Measurements from ENCODE around the gene CADM2. TPM values are rescaled to one million over a fixed set of nuclear protein-coding genes. Genes with fewer than 3 reads are reported as not detected.

CADM2 gene
- total RNA-seq, 1 donor from 2014 or later: 6.8 TPM

DNA sequence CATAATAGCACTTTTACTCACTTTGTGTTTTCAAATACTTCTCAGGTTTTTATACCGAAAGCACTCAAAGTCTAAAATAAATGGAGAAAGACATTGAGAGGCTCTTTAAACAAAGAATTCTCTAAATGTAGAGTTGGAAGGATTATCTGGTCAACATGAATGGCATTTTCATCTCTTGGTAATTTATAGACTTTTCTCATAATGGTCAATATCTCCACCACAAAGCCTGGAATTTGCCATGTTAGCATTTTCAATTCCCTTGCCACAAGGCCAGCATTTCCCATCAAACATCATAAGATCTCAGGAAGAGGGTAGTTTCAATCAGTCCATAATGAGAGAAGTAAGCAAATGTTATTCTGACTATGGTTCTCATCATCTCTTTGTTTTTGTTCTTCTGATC is 293.0 kb downstream of the CADM2 start:
- no peaks in the 10 kb centered on the region for H3K79me2 ChIP-seq (ENCODE audit: low read depth)
- no peak overlapping the region for H3K27ac ChIP-seq
- Mint-ChIP-seq H3K9me3 (no peaks in the 10 kb centered on the region), H3K36me3 (no peaks in the 10 kb centered on the region), H3K27me3 (ENCODE audit: insufficient read depth, low read depth) (no peaks in the 10 kb centered on the region), H3K27ac (no peak overlapping the region), H3K4me1 (no peaks in the 10 kb centered on the region), H3K4me3 (no peak overlapping the region)
- no peak overlapping the region for H3K4me2 ChIP-seq
- no peaks in the 10 kb centered on the region for H4K20me1 ChIP-seq (ENCODE audit: low read depth)
- no peaks in the 10 kb centered on the region for H3K9me3 ChIP-seq (ENCODE audit: low read depth)
- no peak overlapping the region for H3K9ac ChIP-seq
- no peak overlapping the region for H2AFZ ChIP-seq (replicated peaks)
- H3K36me3 ChIP-seq: no peaks in the 10 kb centered on the region
- no peak for DNase-seq (ENCODE audit: low spot score)
- no peak overlapping the region for H3K4me3 ChIP-seq
- no peaks in the 10 kb centered on the region for H3K4me1 ChIP-seq
- no peak for TF ChIP-seq EZH2phosphoT487 (IDR thresholded peaks at IDR 0.05)
- no peak for TF ChIP-seq EZH2 (IDR thresholded peaks at IDR 0.05)
- no peak for TF ChIP-seq CTCF (IDR thresholded peaks at IDR 0.05)
- H3K27me3 ChIP-seq: no peaks in the 10 kb centered on the region
- no peaks in the 10 kb centered on the region for H3F3A ChIP-seq (ENCODE audit: low read depth)

DNA sequence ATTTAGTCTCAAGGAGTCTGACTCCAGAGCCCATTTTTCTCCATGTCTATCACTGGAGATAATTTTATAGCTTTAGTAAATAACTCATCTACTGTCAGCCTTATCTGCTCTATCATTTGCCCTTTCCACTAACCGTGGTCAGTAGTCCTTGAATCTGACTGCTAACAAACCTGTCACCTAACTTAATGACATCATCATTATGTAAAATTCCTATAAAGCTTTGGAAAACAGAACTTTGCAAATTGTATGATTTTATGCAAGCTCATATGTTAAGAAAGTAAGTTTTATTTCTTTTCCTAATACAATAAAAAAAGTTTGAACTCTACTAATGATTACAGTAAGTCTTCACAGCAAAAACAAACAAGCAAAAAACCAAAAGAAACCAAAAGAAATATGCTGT is 293.9 kb downstream of the CADM2 start:
- DNase-seq (ENCODE audit: low spot score): no peak
- H3K4me1 Mint-ChIP-seq: no peaks in the 10 kb centered on the region
- Histone ChIP-seq H3K4me2 (no peak overlapping the region), H3K27ac (no peak overlapping the region), H3K9ac (no peak overlapping the region), H3K27me3 (no peaks in the 10 kb centered on the region), H3K4me3 (no peak overlapping the region), H3K79me2 (ENCODE audit: low read depth) (no peaks in the 10 kb centered on the region), H4K20me1 (ENCODE audit: low read depth) (no peaks in the 10 kb centered on the region), H3K4me1 (no peaks in the 10 kb centered on the region), H3F3A (ENCODE audit: low read depth) (no peaks in the 10 kb centered on the region), H3K36me3 (no peaks in the 10 kb centered on the region), H3K9me3 (ENCODE audit: low read depth) (no peaks in the 10 kb centered on the region), H2AFZ (replicated peaks) (no peak overlapping the region)
- no peak for TF ChIP-seq CTCF (IDR thresholded peaks at IDR 0.05)
- no peak for TF ChIP-seq EZH2 (IDR thresholded peaks at IDR 0.05)
- no peak for TF ChIP-seq EZH2phosphoT487 (IDR thresholded peaks at IDR 0.05)
- H3K36me3 Mint-ChIP-seq: no peaks in the 10 kb centered on the region
- no peak overlapping the region for H3K27ac Mint-ChIP-seq
- no peak overlapping the region for H3K4me3 Mint-ChIP-seq
- no peaks in the 10 kb centered on the region for H3K27me3 Mint-ChIP-seq (ENCODE audit: insufficient read depth, low read depth)
- H3K9me3 Mint-ChIP-seq: no peaks in the 10 kb centered on the region

- H2AFZ ChIP-seq (replicated peaks): no peak overlapping the region
- no peaks in the 10 kb centered on the region for H3K27me3 Mint-ChIP-seq (ENCODE audit: insufficient read depth, low read depth)
- H3K79me2 ChIP-seq (ENCODE audit: low read depth): no peaks in the 10 kb centered on the region
- H3K9me3 ChIP-seq (ENCODE audit: low read depth): no peaks in the 10 kb centered on the region
- H4K20me1 ChIP-seq (ENCODE audit: low read depth): no peaks in the 10 kb centered on the region
- no peak for DNase-seq (ENCODE audit: low spot score)
- no peak overlapping the region for H3K27ac ChIP-seq
- H3K4me3 ChIP-seq: no peak overlapping the region
- H3K4me1 Mint-ChIP-seq: peaks cover 8% of the 10 kb centered on the region
- H3K27ac Mint-ChIP-seq: no peak overlapping the region
- no peaks in the 10 kb centered on the region for H3K36me3 Mint-ChIP-seq
- no peak overlapping the region for H3K4me3 Mint-ChIP-seq
- H3K9me3 Mint-ChIP-seq: no peaks in the 10 kb centered on the region
- no peaks in the 10 kb centered on the region for H3K36me3 ChIP-seq
- no peak overlapping the region for H3K9ac ChIP-seq
- peaks cover 16% of the 10 kb centered on the region for H3K4me1 ChIP-seq
- no peak for TF ChIP-seq CTCF (IDR thresholded peaks at IDR 0.05)
- no peak for TF ChIP-seq EZH2 (IDR thresholded peaks at IDR 0.05)
- TF ChIP-seq EZH2phosphoT487 (IDR thresholded peaks at IDR 0.05): no peak
- H3F3A ChIP-seq (ENCODE audit: low read depth): no peaks in the 10 kb centered on the region
- H3K27me3 ChIP-seq: no peaks in the 10 kb centered on the region
- no peak overlapping the region for H3K4me2 ChIP-seq
Measured at GRCh38 chr3:85254738-85255137, 295.9 kb downstream of the CADM2 start.

All from neural progenitor cell (in vitro differentiated cells).